GM19193 (cell line): Measurements from ENCODE around the gene CDCA7L.

Experiments used
- POLR2A ChIP-seq: IDR thresholded peaks from 4 replicates; pipeline ENCODE4 v1.6.1; 2011; ENCODE audit not compliant: insufficient read depth, insufficient read length; ENCODE audit errors: extremely low read depth

Gene CDCA7L

GRCh38 chr7:21898265-21898930, 47.3 kb downstream of the CDCA7L start:
- TF ChIP-seq POLR2A, result no peak

GRCh38 chr7:21893401-21893800, 52.3 kb downstream of the CDCA7L start:
- TF ChIP-seq POLR2A, result no peak

DNA sequence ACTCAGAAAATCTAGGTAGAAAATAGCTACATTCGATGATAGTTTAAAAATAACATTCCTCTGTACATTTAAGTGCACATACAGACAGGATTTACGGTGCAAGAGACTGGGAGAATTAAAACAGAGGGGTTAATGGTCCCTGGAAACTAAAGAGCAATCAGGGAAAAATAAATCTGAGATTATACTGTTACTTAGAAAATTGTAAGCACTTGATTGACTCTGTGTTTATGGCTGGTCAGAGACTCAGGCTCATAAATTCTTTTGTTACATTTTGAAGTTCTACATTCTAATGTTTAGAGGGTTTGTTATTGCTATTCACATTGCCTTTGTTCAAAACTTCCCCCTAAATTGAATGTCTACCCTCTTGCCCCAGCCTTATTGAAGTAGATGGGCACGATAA, 54.4 kb downstream of the CDCA7L start:
- no peak for TF ChIP-seq POLR2A

- TF ChIP-seq POLR2A, result no peak
Observed at GRCh38 chr7:21887779-21888178, 57.9 kb downstream of the CDCA7L start.

GRCh38 chr7:21887353-21887752, 58.3 kb downstream of the CDCA7L start:
- no peak for TF ChIP-seq POLR2A

DNA sequence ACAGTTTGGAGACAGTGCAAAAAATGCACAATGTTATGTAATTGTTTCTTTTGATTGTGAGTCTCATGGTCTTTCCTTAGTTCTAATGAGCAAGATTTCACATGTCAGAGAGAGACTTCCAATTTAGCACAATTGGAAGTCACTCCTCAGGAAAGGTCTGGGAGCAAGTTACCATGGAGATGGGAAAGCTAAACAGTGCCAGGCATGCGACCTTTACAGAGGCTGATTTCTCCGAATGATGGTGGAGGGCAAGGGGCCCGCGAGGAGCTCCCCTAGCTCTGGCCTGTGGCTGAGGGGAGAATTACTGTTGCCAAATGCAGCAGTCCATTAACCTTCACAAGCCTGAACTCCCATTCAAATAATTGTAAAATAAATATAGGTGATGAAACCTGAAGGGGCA, 59.3 kb downstream of the CDCA7L start:
- TF ChIP-seq POLR2A, result no peak

DNA sequence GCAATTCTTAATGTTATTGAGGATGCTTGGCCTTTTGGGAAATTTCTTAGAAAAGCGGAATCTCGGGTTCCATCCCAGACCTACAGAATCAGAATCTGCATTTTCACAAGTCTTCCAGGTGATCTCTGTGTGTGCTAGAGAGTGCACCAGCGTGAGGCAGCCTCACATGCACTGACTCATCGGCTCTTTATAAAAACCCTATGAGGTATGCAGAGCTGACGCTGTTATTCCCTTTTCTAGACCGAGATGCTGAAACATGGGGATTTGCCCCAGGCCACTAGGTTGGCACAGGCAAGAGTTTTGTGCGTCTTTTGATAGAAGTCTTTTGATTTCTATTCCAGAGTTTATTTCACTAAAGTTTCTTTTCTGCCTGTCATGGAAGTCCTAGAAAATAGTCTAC, 61.2 kb downstream of the CDCA7L start:
- TF ChIP-seq POLR2A, result no peak

DNA sequence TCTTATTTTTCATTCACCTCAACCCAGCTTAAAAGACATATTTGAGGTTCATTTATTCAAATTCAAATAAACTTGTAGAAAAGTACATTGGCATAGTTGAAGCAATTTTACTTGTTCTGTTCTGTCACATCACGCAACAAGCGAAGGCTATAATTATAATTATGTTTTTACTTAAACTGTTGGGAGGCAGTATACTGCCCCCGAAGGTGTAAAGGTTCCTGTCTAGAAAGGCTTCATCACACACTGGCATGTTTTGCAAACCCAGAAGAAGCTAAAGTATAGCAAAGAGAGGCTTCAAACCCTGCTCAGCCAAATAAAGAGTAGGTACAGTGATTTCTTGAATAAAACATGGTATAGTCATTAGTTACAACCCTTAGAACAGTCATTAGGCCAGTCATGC, 62.6 kb downstream of the CDCA7L start:
- TF ChIP-seq POLR2A, result no peak

GRCh38 chr7:21869785-21870402, 75.8 kb downstream of the CDCA7L start:
- no peak for TF ChIP-seq POLR2A

GRCh38 chr7:21868576-21868850, 77.2 kb downstream of the CDCA7L start:
- no peak for TF ChIP-seq POLR2A

DNA sequence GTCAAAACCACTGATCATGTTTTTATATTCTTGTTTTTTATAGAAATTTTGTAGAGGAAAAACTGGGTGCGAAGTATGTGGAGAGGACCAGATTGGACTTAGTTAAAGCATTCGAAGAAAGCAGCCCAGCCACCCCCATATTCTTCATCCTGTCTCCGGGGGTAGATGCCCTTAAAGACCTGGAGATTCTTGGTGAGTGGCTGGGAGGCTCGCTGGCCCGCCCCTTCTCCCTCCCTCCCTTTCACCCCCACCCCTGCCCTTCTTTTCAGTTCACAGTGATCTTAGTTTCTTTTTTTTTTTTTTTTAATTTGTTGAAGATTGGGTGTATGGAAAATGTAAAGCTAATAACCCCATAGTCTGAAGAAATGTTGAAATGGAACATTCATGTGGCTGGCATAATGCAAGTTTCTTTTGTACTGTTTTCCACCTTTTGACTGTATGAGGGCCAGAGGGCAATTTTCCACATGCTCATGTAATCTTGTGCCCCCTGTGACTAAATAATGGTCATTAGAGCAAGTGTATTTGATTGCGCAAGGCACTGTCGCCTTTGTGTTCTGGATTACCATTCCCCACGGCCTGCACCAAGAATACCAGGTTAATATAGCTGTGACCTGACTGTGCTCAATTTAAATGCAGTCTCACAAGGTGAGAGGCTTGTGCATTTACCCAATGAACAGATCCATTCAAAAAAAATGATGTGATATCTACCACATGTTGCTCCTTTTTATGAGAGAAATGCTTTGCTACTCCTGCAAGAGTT, 77.7 kb downstream of the CDCA7L start:
- no peak for TF ChIP-seq POLR2A

DNA sequence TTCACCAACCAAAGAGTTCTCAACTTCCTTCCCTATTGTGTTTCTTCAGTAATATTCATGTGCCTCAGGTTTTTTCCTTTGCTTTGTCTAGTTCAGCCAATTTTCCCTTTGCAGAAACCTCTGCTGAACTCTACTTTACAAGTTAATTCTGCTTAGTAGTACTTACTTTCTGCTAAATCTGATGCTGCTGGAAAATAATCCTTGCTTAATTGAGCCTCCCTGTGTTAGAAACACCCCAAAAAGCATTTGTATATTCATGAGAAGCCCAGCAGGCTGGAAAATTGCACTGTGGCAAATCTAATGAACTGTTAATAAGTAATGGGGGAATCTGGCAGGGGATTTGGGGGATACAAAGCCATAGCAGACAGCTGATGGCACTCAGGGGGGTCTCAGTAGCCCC, 78.5 kb downstream of the CDCA7L start:
- no peak for TF ChIP-seq POLR2A

GRCh38 chr7:21866731-21867130, 79.0 kb downstream of the CDCA7L start:
- TF ChIP-seq POLR2A, result no peak

GRCh38 chr7:21851559-21851967, 94.1 kb downstream of the CDCA7L start:
- TF ChIP-seq POLR2A, result no peak
